Measurements from ENCODE around the gene MYG1. TPM values are rescaled to one million over a fixed set of nuclear protein-coding genes. Genes with fewer than 3 reads are reported as not detected.

The MYG1 gene
- total and polyA plus RNA-seq, 8 donors, result 16.0 to 120 (median 31.9) TPM

DNA sequence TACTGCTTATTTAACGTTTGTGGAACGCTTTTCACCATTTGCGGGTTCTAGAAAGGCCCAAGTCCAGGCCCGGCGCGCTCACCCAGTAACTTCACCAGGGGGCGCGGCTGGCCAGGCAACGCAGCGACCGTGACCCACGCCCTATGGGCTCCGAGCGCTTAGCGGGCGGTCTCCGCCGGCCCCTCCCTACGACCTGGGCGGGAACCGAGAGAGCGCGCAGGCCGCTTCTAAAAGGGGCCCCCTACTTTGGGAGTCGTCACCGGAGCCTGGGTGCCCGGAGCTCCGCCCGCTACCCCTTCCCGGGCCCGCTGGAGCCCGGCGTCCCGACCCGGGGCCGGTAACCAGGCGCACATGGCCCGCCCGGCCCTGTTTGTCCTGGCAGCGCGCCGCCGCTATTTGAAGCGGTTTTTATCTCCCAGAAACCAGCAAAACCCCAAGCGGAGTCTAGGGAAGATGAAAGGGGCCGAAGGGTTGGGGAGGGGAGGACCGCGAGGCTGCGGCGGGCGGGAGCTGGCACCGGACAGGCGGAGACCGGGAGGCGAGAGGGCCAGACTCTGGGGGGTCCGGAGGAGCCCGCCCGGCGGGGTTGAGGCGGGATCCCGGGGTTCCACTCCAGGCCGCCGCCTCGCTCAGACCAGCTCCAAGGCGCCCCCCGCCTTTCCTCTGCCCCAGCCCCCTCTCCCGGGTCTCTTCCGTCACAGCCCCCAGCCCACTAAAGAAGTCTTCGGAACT is 25.4 kb downstream of the MYG1 start:
- Histone ChIP-seq H3K27me3 (peaks cover 0 to 21% (median 0%) of the 10 kb centered on the region in 3 donors), H3K4me1 (peaks cover 23 to 51% (median 49%) of the 10 kb centered on the region in 4 donors), H3K4me3 (peak overlapping the region; percentile 52 to 70 (median 62)), H3K27ac (peak overlapping the region; percentile 81 to 94 (median 91)), H3K9me3 (no peaks in the 10 kb centered on the region), H3K36me3 (no peaks in the 10 kb centered on the region)
- peak; percentile 93 to 97 for DNase-seq
- intact Hi-C loops (cut with DNase I; ENCODE audit: low total_unique reads), result no loop called here
- 0 to 1% (median 1%) methylated on average over 14 to 69 of the region's 69 CpGs for WGBS, 5 donors
- TF ChIP-seq EP300 (IDR thresholded peaks at IDR 0.05) (no peak), POLR2AphosphoS5 (IDR thresholded peaks at IDR 0.05) (peak; percentile 45 to 78 (median 48)), POLR2A (IDR thresholded peaks at IDR 0.05) (no peak)
- TF ChIP-seq, protein P1, sequence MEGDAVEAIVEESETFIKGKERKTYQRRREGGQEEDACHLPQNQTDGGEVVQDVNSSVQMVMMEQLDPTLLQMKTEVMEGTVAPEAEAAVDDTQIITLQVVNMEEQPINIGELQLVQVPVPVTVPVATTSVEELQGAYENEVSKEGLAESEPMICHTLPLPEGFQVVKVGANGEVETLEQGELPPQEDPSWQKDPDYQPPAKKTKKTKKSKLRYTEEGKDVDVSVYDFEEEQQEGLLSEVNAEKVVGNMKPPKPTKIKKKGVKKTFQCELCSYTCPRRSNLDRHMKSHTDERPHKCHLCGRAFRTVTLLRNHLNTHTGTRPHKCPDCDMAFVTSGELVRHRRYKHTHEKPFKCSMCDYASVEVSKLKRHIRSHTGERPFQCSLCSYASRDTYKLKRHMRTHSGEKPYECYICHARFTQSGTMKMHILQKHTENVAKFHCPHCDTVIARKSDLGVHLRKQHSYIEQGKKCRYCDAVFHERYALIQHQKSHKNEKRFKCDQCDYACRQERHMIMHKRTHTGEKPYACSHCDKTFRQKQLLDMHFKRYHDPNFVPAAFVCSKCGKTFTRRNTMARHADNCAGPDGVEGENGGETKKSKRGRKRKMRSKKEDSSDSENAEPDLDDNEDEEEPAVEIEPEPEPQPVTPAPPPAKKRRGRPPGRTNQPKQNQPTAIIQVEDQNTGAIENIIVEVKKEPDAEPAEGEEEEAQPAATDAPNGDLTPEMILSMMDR (IDR thresholded peaks at IDR 0.05), result peak in 5 of 7 experiments; percentile 60 to 82 (median 76)

DNA sequence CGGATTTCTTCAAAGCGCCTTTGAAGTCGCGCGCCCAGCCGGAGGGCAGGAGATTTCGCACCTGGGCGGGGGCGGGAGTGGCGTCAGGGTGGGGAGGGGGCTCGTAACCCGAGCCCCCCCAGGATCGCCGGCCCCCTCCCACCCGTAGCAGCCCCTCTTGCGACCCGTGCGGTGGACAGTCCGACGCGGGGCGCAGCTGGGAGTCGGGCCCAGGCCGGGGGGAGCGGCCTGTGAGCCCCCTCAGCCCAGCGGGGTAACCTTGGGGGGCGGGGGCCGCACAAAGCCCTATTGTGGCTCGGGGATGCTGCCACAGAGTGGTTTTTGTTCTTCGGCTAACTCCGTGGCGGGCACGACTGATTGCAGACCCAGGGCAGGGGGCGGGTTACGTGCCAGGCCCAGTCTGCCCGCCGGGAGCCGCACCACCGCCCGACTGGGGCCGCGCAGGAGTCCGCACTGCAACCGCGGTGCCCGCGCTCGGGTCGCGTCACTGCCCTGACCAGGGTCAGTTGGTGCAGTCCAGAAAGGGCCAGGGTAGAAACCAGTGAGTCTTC is 26.1 kb downstream of the MYG1 start:
- H3K4me1 ChIP-seq, result peaks cover 19 to 45% (median 43%) of the 10 kb centered on the region in 4 donors
- DNase-seq, result peak; percentile 32 to 74
- peak overlapping the region; percentile 52 to 70 (median 62) for H3K4me3 ChIP-seq
- no peaks in the 10 kb centered on the region for H3K9me3 ChIP-seq
- 0 to 5% (median 1%) methylated on average over 7 to 50 of the region's 50 CpGs for WGBS, 5 donors
- no peaks in the 10 kb centered on the region for H3K36me3 ChIP-seq
- intact Hi-C loops (cut with DNase I; ENCODE audit: low total_unique reads), result no loop called here
- peak overlapping the region; percentile 81 to 94 (median 91) for H3K27ac ChIP-seq
- no peak for TF ChIP-seq POLR2AphosphoS5 (IDR thresholded peaks at IDR 0.05)
- TF ChIP-seq, protein P1 (IDR thresholded peaks at IDR 0.05), result no peak
- TF ChIP-seq EP300 (IDR thresholded peaks at IDR 0.05), result no peak
- no peak for TF ChIP-seq POLR2A (IDR thresholded peaks at IDR 0.05)
- peaks cover 0 to 21% (median 0%) of the 10 kb centered on the region in 3 donors for H3K27me3 ChIP-seq

DNA sequence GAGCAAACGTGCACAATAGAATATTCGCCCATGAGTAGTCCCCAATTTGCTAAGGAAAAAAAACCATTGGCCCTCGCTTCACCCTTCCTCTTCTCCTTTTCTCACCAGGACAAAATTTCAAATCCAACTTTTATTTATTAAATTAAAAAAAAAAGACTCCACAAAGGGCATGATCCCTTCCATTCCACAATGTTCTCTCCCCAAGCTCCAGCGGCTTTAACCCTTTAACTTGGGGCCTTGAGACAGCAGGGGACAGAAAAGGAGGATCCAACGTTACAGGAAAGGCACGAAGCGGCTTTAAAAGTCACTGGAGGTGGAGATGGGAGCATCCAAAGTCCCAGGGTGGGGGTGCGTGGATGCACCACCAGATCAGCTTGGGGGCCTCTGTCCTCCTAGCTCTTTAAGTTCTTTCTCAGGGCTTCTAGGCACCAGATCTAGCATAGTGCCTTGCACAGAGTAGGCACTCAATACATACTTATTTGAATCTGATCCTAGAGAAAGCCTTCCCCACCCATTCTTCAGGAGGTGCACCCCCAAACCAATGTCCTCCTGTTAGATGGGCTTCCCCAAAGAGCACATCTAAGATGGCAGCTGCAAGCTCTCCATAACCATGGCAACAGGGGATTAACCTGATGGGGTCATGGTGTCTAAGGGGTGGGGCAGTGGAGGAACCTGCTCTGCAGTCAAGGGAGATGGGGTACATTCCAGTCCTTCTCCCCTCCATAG is 27.1 kb downstream of the MYG1 start:
- intact Hi-C loops (cut with DNase I; ENCODE audit: low total_unique reads), result no loop called here
- DNase-seq, result no peak

More for the DNA sequence above, 27.1 kb downstream of the MYG1 start:
- WGBS, 5 donors, result 78 to 90% (median 82%) methylated on average over 8 of the region's 8 CpGs
- Histone ChIP-seq H3K27me3 (peaks cover 0 to 21% (median 0%) of the 10 kb centered on the region in 3 donors), H3K4me3 (peak overlapping the region in 1 of 4 donors; percentile 70), H3K36me3 (no peaks in the 10 kb centered on the region), H3K4me1 (peaks cover 16 to 37% (median 36%) of the 10 kb centered on the region in 4 donors), H3K9me3 (no peaks in the 10 kb centered on the region), H3K27ac (no peak overlapping the region)
- TF ChIP-seq, protein P1 (IDR thresholded peaks at IDR 0.05), result no peak
- TF ChIP-seq POLR2A (IDR thresholded peaks at IDR 0.05) (no peak), EP300 (IDR thresholded peaks at IDR 0.05) (no peak), POLR2AphosphoS5 (IDR thresholded peaks at IDR 0.05) (no peak)
